ENCODE results near the gene TAGLN. TPM values are rescaled to one million over a fixed set of nuclear protein-coding genes. Genes with fewer than 3 reads are reported as not detected.
"Not testable (repeated sequence)": the region's sequence is repeated elsewhere in the genome, so short reads cannot be mapped to it uniquely, and the experiment has no call there.

Gene TAGLN
- total RNA-seq, 2 donors from 2014 or later, result 8.7 to 9.6 TPM

DNA sequence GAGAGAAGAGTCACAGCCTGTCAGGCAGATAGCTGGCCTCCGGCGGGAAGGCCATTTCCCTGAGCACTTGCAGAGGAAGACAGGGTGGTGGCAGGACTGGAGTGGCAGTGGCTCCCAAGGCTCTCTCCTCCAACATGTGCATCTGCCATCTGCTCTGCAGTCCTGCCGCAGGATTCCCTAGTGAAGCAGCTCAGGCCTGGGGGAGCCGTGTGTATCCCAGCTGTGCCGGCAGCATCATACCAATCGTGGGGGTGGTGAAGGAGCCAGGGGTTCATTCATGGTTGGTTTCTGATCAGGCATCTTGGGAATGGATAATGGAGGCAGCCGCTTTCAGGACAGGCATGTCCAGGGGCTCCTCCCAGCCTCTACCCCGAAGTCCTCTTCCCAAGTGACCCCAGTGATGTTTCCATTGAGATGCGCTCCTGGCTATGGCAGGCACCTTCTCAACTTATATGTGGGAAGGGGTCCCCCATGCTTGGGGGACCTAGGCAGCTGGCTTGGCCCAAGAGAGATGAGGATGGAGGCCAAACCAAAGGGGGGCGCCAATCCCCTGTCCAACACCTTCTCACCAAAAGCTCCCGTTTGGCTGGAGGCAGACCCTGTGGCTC, 6.1 kb downstream of the TAGLN start:
- no peaks in the 10 kb centered on the region for H3K9me3 ChIP-seq (ENCODE audit: control insufficient read depth, low read length, poor library complexity, severe bottlenecking)
- ATAC-seq (no peak), DNase-seq (no peak)
- H3K27ac Mint-ChIP-seq, result peak overlapping the region; percentile 77
- peaks cover 7% of the 10 kb centered on the region for H3K4me1 Mint-ChIP-seq
- H3K4me3 Mint-ChIP-seq, result no peak overlapping the region
- no peaks in the 10 kb centered on the region for H3K27me3 Mint-ChIP-seq
- peaks cover 10% of the 10 kb centered on the region for H3K36me3 Mint-ChIP-seq (ENCODE audit: low read depth)

DNA sequence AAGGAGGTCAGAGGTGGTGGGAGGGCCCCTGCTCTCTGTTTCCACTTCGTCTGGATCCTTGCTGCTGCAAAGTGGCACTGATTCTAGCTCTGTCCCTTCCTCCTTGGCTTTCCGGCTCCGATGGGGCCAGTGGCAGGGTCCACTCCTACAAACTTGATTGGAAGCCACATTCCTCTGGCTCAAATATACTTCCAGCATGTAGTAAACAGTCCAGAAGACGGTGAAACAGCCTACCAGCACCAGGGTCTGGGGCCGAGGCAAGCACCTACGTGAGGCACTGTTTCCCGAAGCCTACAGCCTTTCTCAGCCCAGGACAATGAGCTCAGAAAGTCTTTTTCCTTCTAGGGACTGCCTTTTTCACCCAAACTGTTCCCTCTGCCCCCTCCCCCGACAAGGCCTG, 6.9 kb downstream of the TAGLN start:
- not testable (repeated sequence) for ATAC-seq; H3K9me3 ChIP-seq (ENCODE audit: control insufficient read depth, low read length, poor library complexity, severe bottlenecking); DNase-seq; H3K27me3 Mint-ChIP-seq; H3K27ac Mint-ChIP-seq; H3K4me3 Mint-ChIP-seq; H3K4me1 Mint-ChIP-seq
- peaks cover 10% of the 10 kb centered on the region for H3K36me3 Mint-ChIP-seq (ENCODE audit: low read depth)

- H3K4me3 Mint-ChIP-seq; H3K9me3 ChIP-seq (ENCODE audit: control insufficient read depth, low read length, poor library complexity, severe bottlenecking); H3K27me3 Mint-ChIP-seq; DNase-seq; ATAC-seq; H3K27ac Mint-ChIP-seq: not testable (repeated sequence)
- peaks cover 13% of the 10 kb centered on the region for H3K36me3 Mint-ChIP-seq (ENCODE audit: low read depth)
- H3K4me1 Mint-ChIP-seq, result peaks cover 12% of the 10 kb centered on the region
These were observed 7.7 kb downstream of the TAGLN start for GRCh38 chr11:117206859-117207258.

GRCh38 chr11:117207481-117207880, 8.3 kb downstream of the TAGLN start:
- not testable (repeated sequence) for DNase-seq; H3K4me3 Mint-ChIP-seq; H3K27me3 Mint-ChIP-seq; H3K27ac Mint-ChIP-seq; H3K9me3 ChIP-seq (ENCODE audit: control insufficient read depth, low read length, poor library complexity, severe bottlenecking); ATAC-seq
- Mint-ChIP-seq H3K4me1 (peaks cover 12% of the 10 kb centered on the region), H3K36me3 (ENCODE audit: low read depth) (peaks cover 13% of the 10 kb centered on the region)

- not testable (repeated sequence) for ATAC-seq; H3K27me3 Mint-ChIP-seq; H3K27ac Mint-ChIP-seq; H3K9me3 ChIP-seq (ENCODE audit: control insufficient read depth, low read length, poor library complexity, severe bottlenecking); DNase-seq; H3K4me3 Mint-ChIP-seq
- Mint-ChIP-seq H3K4me1 (peaks cover 16% of the 10 kb centered on the region), H3K36me3 (ENCODE audit: low read depth) (peaks cover 19% of the 10 kb centered on the region)
These were observed 9.5 kb downstream of the TAGLN start for GRCh38 chr11:117208710-117209109.

GRCh38 chr11:117209351-117210125, 10.4 kb downstream of the TAGLN start:
- H3K27me3 Mint-ChIP-seq; DNase-seq; H3K4me3 Mint-ChIP-seq; H3K27ac Mint-ChIP-seq; H3K9me3 ChIP-seq (ENCODE audit: control insufficient read depth, low read length, poor library complexity, severe bottlenecking); ATAC-seq: not testable (repeated sequence)
- Mint-ChIP-seq H3K4me1 (peaks cover 19% of the 10 kb centered on the region), H3K36me3 (ENCODE audit: low read depth) (peaks cover 25% of the 10 kb centered on the region)

DNA sequence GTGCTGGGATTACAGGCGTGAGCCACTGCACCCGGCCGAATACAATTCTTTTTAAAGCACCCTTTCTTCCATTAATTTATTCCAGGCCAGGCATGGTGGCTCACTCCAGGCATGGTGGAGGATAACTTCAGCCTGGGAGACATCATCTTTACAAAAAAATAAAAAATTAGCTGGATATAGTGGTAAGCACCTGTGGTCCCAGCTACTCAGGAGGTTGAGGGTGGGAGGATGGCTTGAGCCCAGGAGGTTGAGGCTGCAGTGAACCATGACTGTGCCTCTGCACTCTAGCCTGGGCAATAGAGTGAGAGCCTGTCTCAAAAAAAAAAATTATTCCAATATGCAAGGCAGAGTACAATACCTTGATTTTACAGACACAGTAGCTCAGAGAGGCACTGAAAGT, 11.4 kb downstream of the TAGLN start:
- H3K4me1 Mint-ChIP-seq, result peaks cover 17% of the 10 kb centered on the region
- DNase-seq (no peak), ATAC-seq (no peak)
- no peaks in the 10 kb centered on the region for H3K9me3 ChIP-seq (ENCODE audit: control insufficient read depth, low read length, poor library complexity, severe bottlenecking)
- H3K36me3 Mint-ChIP-seq (ENCODE audit: low read depth), result peaks cover 18% of the 10 kb centered on the region
- no peak overlapping the region for H3K27ac Mint-ChIP-seq
- no peaks in the 10 kb centered on the region for H3K27me3 Mint-ChIP-seq
- H3K4me3 Mint-ChIP-seq, result no peak overlapping the region

DNA sequence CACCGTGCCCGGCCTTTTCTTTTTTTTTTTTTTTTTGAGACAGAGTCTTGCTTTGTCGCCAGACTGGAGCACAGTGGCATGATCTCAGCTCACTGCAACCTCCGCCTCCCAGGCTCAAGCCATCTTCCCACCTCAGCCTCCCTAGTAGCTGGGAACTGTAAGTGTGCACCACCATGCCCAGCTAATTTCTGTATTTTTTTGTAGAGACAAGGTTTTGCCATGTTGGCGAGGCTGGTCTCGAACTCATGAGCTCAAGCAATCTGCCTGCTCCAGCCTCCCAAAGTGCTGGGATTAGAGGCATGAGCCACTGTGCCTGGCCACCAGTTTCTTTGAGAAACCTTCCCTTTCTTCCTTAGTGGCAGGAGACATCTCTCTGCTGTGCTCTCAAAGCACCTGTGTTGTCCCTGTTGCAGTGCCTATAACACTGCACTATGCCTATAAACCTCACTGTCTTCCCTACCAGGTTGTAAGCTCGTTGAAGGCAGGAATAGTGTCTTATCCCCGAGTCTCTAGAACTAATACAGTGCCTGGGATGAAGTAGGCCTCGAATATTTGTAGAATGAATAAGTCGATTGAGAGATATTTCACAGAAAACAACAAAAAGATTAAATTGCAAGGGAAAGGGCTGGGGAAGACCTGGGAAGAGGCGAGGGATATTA, 13.7 kb downstream of the TAGLN start:
- ATAC-seq (no peak), DNase-seq (no peak)
- no peaks in the 10 kb centered on the region for H3K27me3 Mint-ChIP-seq
- no peaks in the 10 kb centered on the region for H3K9me3 ChIP-seq (ENCODE audit: control insufficient read depth, low read length, poor library complexity, severe bottlenecking)
- H3K27ac Mint-ChIP-seq, result peak overlapping the region; percentile 70
- H3K4me3 Mint-ChIP-seq, result no peak overlapping the region
- H3K4me1 Mint-ChIP-seq, result peaks cover 17% of the 10 kb centered on the region
- H3K36me3 Mint-ChIP-seq (ENCODE audit: low read depth), result peaks cover 20% of the 10 kb centered on the region

DNA sequence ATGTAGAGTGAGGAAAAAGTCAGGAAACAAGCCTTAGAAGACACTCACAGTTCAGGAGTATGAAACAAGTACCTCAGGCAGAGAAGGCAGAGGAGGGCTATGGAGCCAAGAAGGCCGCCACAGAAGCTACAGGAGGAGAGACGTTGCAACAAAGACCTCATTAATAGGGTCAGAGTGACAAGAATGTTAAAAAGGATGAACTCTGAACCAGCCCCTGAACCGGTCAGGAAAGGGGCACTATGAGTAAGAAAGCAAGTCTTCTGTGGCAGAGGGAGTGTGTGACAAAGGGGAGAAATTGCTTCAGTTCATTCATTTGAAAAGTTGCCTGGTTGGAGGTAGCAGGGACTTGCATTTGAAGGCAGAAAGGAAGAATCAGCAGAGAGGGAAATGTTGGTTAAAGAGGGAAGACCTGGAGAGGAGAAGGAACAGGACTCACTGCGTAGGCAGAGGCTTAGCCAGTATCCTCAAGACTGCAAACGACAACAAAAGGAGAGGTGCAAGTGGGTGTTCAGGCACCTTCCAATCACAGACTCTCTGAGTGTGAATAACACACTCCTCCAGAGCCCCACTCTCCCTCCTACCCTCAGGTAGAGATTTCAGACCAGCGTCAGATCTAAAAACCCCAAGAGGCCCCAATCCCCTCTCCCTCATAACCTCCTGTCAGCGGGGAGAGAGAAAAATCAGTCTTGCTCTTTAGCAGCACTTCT, 15.4 kb downstream of the TAGLN start:
- H3K9me3 ChIP-seq (ENCODE audit: control insufficient read depth, low read length, poor library complexity, severe bottlenecking), result no peaks in the 10 kb centered on the region
- no peak for DNase-seq
- H3K27ac Mint-ChIP-seq, result peak overlapping the region; percentile 78
- ATAC-seq, result no peak
- no peak overlapping the region for H3K4me3 Mint-ChIP-seq
- peaks cover 22% of the 10 kb centered on the region for H3K36me3 Mint-ChIP-seq (ENCODE audit: low read depth)
- H3K4me1 Mint-ChIP-seq, result peaks cover 22% of the 10 kb centered on the region
- H3K27me3 Mint-ChIP-seq, result no peaks in the 10 kb centered on the region

DNA sequence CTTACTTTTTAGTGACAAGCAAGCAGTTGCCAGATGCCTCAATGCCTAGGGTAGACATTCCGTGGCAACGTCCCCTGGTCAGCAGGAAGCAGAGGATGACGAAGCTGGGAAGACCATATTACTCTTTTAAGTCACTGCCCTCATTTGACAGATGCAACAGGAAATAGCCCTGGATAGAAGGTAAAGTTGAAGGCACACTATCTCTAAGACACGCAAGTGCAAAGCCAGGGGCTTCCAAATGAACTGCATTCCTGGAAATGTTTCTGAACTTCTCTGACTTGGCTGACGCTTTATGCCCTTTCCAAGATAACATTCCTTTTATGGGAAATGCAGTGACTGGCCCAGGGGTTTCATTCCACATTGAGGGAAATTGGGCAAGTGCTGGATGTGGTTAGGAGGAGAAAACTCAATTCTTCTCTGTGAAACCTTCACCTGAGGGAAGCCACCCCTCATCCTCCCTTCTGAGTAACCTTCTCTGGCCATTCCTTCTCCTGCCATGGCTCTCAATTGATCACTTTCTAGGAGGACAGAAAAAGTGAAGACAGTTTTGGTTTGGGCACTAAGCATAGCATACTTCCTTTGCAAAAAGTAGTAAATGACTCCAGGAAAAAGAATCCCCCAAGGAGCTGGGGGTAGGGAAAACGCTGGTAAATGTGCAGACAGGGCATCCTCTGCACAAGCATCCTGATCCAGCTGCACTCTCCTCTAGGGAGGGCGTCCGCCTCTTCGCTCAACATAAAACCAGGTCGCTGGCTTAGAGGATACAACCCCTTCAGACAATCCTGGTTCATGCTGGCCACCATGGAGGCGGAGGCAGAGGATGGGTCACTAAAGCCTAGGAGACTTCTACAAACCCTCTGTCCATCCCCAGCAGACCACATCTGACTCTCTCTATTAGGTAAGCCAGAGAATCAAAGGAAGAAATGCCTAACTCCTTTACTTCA, 18.2 kb downstream of the TAGLN start:
- peaks cover 18% of the 10 kb centered on the region for H3K4me1 Mint-ChIP-seq
- H3K36me3 Mint-ChIP-seq (ENCODE audit: low read depth), result peaks cover 20% of the 10 kb centered on the region
- ATAC-seq (no peak), DNase-seq (no peak)
- peak overlapping the region; percentile 63 for H3K27ac Mint-ChIP-seq
- H3K9me3 ChIP-seq (ENCODE audit: control insufficient read depth, low read length, poor library complexity, severe bottlenecking), result no peaks in the 10 kb centered on the region
- H3K27me3 Mint-ChIP-seq, result no peaks in the 10 kb centered on the region
- H3K4me3 Mint-ChIP-seq, result no peak overlapping the region

- Mint-ChIP-seq H3K27ac (peak overlapping the region; percentile 63), H3K4me3 (no peak overlapping the region), H3K36me3 (ENCODE audit: low read depth) (peaks cover 16% of the 10 kb centered on the region), H3K27me3 (no peaks in the 10 kb centered on the region), H3K4me1 (peaks cover 14% of the 10 kb centered on the region)
- H3K9me3 ChIP-seq (ENCODE audit: control insufficient read depth, low read length, poor library complexity, severe bottlenecking), result no peaks in the 10 kb centered on the region
- ATAC-seq (no peak), DNase-seq (no peak)
These were observed 19.2 kb downstream of the TAGLN start for GRCh38 chr11:117218133-117218915.

- Mint-ChIP-seq H3K36me3 (ENCODE audit: low read depth) (peaks cover 13% of the 10 kb centered on the region), H3K4me1 (peaks cover 12% of the 10 kb centered on the region), H3K27me3 (no peaks in the 10 kb centered on the region), H3K27ac (no peak overlapping the region), H3K4me3 (no peak overlapping the region)
- DNase-seq, result no peak
- no peak for ATAC-seq
- no peaks in the 10 kb centered on the region for H3K9me3 ChIP-seq (ENCODE audit: control insufficient read depth, low read length, poor library complexity, severe bottlenecking)
These were observed 19.8 kb downstream of the TAGLN start for GRCh38 chr11:117219001-117219400.
